Measurements from ENCODE around the gene MYO1E. TPM values are rescaled to one million over a fixed set of nuclear protein-coding genes. Genes with fewer than 3 reads are reported as not detected.
A peak's percentile ranks its signal among the peaks of the same experiment; 100 is the strongest.

Gene MYO1E
- total RNA-seq, 4 donors from 2014 or later: 55.7 to 147 (median 68.5) TPM

GRCh38 chr15:59335207-59335786 lies 37.4 kb downstream of the MYO1E start:
- no peak for DNase-seq (ENCODE audit: low spot score in 2 of 2)
- Histone ChIP-seq H3K27me3 (no peaks in the 10 kb centered on the region), H3K4me1 (peaks cover 0 to 56% (median 27%) of the 10 kb centered on the region in 4 donors), H3K4me3 (no peak overlapping the region), H3K9me3 (no peaks in the 10 kb centered on the region), H3K27ac (peak overlapping the region in 2 of 4 donors; percentile 7 to 41), H3K36me3 (no peaks in the 10 kb centered on the region)
- 63 to 66% methylated on average over 10 of the region's 10 CpGs for WGBS, 2 donors
- TF ChIP-seq EP300 (IDR thresholded peaks at IDR 0.05) (no peak), POLR2A (IDR thresholded peaks at IDR 0.05) (no peak)
- TF ChIP-seq, protein P1, sequence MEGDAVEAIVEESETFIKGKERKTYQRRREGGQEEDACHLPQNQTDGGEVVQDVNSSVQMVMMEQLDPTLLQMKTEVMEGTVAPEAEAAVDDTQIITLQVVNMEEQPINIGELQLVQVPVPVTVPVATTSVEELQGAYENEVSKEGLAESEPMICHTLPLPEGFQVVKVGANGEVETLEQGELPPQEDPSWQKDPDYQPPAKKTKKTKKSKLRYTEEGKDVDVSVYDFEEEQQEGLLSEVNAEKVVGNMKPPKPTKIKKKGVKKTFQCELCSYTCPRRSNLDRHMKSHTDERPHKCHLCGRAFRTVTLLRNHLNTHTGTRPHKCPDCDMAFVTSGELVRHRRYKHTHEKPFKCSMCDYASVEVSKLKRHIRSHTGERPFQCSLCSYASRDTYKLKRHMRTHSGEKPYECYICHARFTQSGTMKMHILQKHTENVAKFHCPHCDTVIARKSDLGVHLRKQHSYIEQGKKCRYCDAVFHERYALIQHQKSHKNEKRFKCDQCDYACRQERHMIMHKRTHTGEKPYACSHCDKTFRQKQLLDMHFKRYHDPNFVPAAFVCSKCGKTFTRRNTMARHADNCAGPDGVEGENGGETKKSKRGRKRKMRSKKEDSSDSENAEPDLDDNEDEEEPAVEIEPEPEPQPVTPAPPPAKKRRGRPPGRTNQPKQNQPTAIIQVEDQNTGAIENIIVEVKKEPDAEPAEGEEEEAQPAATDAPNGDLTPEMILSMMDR (IDR thresholded peaks at IDR 0.05): no peak

DNA sequence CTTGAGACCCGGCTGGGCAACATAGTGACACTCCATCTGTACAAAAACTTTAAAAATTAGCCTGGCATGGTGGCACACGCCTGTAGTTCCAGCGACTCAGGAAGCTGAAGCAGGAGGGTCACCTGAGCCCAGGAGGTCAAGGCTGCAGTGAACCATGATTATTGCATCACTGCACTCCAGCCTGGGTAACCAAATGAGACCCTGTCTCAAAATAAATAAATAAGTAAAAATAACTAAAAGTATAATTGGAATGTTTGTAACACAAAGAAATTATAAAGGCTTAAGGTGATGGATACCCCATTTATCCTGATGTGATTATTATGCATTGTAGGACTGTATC lies 38.6 kb downstream of the MYO1E start:
- Histone ChIP-seq H3K4me3 (no peak overlapping the region), H3K27ac (no peak overlapping the region), H3K27me3 (no peaks in the 10 kb centered on the region), H3K36me3 (no peaks in the 10 kb centered on the region), H3K4me1 (peaks cover 0 to 60% (median 31%) of the 10 kb centered on the region in 4 donors), H3K9me3 (no peaks in the 10 kb centered on the region)
- DNase-seq (ENCODE audit: low spot score in 2 of 2): no peak
- TF ChIP-seq POLR2A (IDR thresholded peaks at IDR 0.05) (no peak), EP300 (IDR thresholded peaks at IDR 0.05) (no peak)
- TF ChIP-seq, protein P1 (IDR thresholded peaks at IDR 0.05): no peak
- WGBS, 2 donors: 87 to 89% methylated on average over 3 of the region's 3 CpGs

DNA sequence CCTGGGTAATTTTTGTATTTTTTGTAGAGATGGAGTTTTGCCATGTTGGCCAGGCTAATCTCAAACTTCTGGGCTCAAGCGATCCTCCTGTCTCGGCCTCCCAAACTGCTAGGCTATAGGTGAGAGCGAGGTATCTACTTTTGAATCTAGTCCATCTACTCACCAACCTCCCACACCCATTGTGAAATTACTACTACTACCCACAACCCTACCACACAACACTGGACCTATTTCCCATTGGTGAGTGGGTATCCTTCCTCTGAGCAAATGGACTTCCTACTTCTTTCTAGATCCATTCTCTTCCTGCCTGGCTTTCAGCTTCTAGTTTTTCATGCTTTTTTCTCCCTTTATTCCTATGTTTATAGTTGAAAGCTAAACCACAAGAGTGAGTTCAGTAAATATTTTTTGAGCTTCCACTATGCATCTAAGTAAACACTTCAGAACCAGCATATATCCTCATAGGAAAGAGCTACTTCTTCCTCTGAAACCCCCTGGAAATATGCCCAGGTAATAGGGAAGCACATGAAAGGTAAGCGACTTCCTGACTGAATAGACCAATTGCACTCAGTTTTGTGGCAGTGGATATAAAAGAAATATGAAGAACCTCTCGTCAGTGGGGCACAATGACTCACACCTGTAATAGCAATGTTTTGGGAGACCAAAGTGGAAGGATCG lies 39.1 kb downstream of the MYO1E start:
- Histone ChIP-seq H3K36me3 (no peaks in the 10 kb centered on the region), H3K27me3 (no peaks in the 10 kb centered on the region), H3K4me1 (peaks cover 0 to 65% (median 31%) of the 10 kb centered on the region in 4 donors), H3K4me3 (no peak overlapping the region), H3K27ac (no peak overlapping the region), H3K9me3 (no peaks in the 10 kb centered on the region)
- TF ChIP-seq, protein P1 (IDR thresholded peaks at IDR 0.05): no peak
- TF ChIP-seq EP300 (IDR thresholded peaks at IDR 0.05) (no peak), POLR2A (IDR thresholded peaks at IDR 0.05) (no peak)
- DNase-seq (ENCODE audit: low spot score in 2 of 2): no peak
- 88 to 92% methylated on average over 6 of the region's 6 CpGs for WGBS, 2 donors

- Histone ChIP-seq H3K27me3 (no peaks in the 10 kb centered on the region), H3K4me1 (peaks cover 0 to 78% (median 34%) of the 10 kb centered on the region in 4 donors), H3K36me3 (no peaks in the 10 kb centered on the region), H3K4me3 (no peak overlapping the region), H3K9me3 (no peaks in the 10 kb centered on the region), H3K27ac (no peak overlapping the region)
- WGBS, 2 donors: 63 to 72% methylated on average over 5 of the region's 5 CpGs
- no peak for DNase-seq (ENCODE audit: low spot score in 2 of 2)
- TF ChIP-seq, protein P1 (IDR thresholded peaks at IDR 0.05): no peak
- TF ChIP-seq EP300 (IDR thresholded peaks at IDR 0.05) (no peak), POLR2A (IDR thresholded peaks at IDR 0.05) (no peak)
Measured at GRCh38 chr15:59332009-59332408, 40.7 kb downstream of the MYO1E start.

- H3K36me3 ChIP-seq: no peaks in the 10 kb centered on the region
- H3K9me3 ChIP-seq: no peaks in the 10 kb centered on the region
- H3K27ac ChIP-seq: no peak overlapping the region
- H3K4me1 ChIP-seq: peaks cover 0 to 83% (median 34%) of the 10 kb centered on the region in 4 donors
- no peaks in the 10 kb centered on the region for H3K27me3 ChIP-seq
- H3K4me3 ChIP-seq: no peak overlapping the region
- 85 to 92% methylated on average over 8 of the region's 8 CpGs for WGBS, 2 donors
- no peak for DNase-seq (ENCODE audit: low spot score in 2 of 2)
- TF ChIP-seq EP300 (IDR thresholded peaks at IDR 0.05): no peak
- TF ChIP-seq, protein P1 (IDR thresholded peaks at IDR 0.05): no peak
- no peak for TF ChIP-seq POLR2A (IDR thresholded peaks at IDR 0.05)
Measured at GRCh38 chr15:59330649-59331048, 42.0 kb downstream of the MYO1E start.
